ENCODE results near the gene TTC23.
"Not testable (repeated sequence)": the region's sequence is repeated elsewhere in the genome, so short reads cannot be mapped to it uniquely, and the experiment has no call there.

TTC23 gene

DNA sequence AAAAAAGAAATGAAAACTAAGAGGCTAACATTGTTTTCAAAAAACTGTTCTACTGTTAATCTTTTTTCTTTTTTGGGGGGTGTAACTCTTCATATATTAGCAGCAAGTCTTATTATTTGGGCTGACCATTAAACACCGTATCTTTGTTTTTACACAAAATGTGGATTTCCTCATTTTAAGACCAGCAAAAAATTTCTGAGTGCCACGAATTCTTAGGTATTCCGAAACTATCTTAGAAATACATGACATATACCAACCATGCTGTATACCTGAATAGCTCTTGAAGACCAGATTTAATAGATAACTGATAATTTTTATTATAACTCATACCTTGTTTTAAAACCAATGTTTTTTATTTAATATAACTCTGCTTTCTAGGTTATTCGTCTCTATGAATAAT lies 620 bp upstream of the TTC23 start:
- DNase-seq: no peak

DNA sequence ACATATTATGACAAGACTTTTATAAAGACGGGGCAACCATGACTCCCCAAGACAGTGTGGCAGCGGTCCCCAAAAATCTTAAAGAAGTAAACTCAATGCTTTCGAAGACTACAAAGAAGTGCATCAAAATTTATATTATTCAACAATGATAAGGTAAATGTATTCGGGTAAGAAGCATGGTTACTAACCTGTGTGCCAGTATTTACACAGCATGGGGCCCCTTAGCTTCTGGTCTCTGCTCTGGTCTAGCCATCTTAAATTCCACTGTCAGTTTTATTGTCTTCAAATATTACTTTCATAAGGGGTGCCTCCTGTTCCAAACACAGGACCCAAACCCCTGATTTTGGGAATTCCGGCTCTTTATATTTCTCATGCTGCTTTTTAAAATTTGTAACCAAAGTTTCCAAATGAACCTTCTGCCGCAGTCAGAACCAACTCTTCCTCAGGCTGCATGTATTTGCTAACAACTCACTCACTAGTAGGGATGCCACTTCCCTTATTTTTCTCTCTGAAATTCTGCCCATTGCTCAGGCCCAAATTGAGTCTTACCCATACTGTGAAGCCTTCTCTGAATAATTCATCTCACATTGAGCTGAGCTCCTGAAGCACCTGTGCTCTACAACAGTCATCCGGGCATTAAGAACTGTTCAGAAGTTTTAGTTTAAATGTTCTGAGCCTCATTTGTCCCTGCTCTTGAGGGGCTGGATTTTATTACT lies 1.2 kb downstream of the TTC23 start:
- no peak for DNase-seq

DNA sequence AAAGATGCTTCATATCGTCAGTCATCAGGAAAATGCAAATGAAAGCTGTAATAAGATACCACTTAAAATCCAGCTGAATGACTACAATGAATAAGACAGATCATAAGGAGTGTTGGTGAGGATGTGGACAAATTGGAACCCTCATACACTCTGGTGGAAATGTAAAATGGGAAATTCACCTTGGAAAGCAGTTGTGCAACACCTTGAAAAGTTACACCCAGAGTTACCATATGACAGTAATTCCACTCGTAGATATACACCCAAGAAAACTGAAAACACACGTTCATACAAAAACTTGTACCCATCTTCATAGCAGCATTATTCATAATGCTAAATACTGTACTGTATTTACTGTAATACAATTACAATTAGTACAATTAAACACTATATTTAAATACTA lies 2.3 kb downstream of the TTC23 start:
- peak in 1 of 2 experiments; percentile 32 for DNase-seq

DNA sequence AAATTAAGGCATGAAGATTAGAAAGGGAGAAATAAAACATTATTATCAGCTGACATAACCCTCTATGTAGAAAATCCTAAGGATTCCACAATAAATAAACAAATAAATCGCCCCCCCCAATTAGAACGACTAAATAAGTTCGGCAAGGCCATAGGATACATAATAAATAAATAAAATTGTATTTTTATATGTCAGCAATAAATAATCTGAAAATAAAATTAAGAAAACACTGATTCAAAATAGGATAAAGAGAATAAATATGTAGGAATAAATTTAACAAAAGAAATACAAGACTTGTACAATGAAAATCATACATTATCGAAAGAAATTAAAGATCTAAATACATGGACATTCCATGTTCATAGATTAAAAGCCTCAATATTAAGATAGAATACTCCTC lies 5.1 kb downstream of the TTC23 start:
- DNase-seq: no peak

DNA sequence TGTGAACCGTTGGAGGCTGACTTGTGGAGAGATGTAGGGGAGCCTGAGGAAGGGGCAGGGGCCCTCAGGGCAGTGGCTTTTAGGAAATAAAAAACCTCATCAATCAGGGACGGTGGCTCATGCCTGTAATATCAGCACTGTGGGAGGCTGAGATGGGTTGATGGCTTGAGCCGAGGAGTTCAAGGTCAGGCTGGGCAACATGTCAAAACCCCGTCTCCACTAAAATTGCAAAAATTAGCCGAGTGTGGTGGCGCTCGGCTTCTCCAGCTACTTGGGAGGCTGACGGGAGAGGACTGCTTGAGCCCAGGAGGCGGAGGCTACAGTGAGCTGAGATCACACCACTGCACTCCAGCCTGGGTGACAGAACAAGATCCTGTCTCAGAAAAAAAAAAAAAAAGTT lies 7.6 kb downstream of the TTC23 start:
- DNase-seq: no peak

DNA sequence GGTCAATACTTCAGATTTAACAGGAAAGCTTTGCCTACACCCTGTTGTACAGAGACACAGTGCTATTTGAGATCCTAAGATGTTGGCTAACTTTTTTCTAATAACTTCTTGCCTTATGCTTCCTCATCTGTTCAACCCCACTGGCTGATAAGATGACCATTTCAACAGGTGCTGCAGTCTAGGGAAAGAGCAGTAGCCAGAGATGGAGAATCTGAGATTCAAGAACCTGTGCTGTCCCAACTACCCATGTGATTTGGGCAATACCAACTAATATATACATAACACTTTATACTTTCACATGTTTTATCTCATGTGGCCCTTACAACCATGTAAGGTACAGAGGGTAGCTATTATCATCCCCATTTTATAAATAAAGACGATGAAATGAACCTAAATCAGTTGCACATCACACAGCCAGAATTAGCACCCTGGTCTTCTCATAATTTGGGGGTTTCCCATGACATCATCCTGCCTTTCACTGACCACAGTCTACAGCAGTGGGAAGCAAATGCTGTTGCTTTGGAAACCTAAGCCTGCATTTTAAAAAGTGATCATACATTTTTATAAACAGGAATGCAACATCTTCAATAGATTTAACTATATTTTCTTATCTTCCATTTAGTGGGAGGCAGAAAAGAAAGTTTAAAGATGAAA lies 9.7 kb downstream of the TTC23 start:
- no peak for DNase-seq

DNA sequence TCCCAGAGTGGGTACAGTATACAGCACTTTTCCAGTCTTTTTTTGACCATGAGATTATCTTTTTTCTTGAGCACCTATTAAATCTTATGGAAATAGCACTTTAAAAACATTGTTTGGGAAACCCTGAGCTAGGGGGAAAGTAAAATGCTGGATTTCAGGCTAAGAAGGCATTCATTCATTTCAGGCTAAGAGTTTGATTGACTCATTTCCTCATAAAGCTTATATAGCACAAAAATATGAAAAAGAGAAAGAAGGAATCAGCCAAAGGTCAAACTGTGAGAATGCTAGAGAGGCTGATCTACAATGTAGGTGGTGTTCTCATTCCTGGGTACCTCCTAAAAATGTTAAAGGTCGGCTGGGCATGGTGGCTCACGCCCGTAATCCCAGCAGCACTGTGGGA lies 10.5 kb downstream of the TTC23 start:
- no peak for DNase-seq

DNA sequence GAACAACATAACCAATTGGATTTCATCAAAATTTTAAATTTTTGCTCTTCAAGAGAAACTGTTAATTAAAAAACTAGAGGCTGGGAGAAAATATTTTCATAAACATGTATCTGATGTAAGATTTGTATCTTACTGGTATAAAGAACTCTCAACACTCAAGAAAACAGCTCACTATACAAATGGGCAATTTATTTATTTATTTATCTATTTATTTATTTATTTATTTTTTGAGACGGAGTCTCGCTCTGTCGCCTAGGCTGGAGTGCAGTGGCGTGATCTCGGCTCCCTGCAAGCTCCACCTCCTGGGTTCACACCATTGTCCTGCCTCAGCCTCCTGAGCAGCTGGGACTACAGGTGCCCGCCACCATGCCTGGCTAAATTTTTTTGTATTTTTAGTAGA lies 15.2 kb downstream of the TTC23 start:
- not testable (repeated sequence) for DNase-seq

DNA sequence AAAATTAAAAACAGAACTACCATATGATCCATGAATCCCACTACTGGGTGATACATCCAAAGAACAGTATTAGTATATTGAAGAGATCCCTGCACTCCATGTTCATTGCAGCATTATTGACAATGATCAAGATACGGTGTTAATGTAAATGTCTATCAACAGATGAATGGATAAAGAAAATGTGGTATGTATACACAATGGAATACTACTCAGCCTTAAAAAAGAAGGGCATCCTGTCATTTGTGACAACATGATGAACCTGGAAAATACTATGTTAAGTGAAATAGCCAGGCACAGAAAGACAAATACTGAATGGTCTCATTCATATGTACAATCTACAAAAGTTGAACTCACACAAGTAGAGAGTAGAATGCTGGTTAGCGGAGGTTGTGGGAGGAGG lies 16.6 kb downstream of the TTC23 start:
- DNase-seq: no peak

DNA sequence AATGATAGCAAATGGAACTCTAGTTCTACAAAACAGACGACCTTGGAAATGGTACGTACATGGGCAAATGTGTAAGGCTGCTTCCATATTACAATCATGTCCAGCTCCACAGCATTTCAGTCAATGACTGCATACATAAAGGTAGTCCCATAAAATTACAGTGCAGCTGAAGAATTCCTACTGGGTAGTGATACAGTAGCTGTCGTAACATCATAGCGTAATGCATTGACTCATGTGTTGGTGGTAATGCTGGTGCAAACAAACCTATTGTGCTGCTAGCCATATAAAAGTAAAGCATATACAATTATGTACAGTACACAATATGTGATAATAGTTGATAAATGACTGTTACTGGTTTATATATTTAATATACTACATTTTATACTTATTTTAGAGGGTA lies 18.5 kb downstream of the TTC23 start:
- DNase-seq: no peak

DNA sequence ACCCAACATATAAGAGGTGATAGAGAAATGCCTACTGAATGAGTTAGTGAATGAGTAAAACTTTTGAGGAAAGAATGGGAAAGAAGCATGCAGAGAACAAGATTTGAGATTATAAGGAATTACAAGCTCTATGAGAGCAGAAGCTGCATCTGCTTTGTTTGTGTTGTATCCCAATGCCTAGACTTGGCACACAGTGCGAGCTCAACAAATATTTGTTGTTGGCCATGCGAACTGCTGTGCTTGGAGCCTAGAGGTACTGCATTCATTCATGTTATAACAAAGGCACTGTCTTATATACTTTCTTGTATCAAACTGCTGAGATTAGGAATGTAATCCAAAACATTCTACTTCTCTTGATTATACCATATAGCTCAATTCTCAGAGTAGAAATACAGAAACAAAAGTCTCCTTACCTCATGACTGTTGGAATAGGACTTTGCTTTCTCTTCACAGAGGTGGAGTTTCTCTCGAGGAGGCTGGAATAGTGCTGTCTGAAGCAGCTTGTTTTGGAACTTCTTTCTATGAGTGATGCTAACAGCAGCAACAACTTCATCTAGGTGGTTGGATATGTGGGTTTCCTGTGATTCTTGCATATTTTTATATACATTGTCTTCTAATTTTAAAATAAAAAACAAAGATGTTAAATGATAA lies 21.1 kb downstream of the TTC23 start:
- no peak for DNase-seq

DNA sequence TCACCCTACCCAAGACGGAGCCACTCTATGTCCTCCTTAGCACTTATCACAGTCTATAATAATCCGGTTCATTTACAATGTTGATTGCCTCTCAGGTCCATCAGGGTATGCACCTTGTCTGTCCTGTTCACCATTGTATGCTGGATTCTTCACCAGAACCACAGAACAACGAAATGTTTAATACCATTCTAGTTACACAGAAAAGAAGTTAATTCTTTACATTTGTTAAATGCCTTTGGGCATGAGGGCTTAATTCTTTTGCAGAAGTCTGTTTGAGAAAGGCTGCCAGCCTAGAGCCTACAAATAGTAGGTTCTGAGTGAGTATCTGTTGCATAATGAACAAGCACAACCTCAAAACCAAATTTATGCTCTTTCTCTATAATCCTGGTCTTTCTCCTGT lies 22.6 kb downstream of the TTC23 start:
- DNase-seq: no peak

DNA sequence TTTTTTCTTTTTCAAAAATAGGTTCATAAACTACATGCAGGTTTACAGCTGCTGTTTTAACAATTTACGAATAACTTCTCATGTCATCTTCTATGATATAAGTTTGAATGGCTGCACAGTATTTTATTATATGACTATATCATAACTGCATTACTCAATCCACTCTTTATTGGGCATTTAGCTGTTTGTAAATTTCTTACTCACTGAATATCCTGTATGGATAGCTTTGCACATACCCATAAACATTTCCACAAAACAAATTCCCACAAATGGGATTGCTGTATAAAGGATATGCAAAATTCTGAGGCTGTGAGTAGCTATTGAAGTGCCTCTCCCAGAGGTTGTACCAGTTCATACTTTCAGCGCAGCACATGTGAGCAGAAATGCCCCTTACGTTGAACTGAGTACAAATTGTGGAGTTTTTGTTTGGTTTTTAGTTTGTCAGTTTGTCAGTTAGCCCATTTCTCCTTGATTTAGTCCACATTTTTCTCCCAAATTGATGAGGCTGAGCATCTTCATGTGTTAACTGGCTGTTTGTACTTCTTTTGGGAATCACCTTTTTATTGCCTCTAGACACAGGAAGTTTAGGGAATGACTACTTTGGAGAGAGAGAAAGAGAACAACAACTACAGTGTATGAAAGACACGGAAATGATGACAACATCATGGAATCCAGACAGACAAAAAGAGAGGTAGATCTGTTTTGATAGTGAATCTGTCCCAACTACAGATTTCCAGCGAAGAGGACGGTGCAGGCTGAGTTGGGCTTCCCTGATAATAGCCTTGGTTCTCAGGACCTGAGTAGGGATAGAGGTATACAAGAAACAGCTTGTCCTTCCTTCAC lies 24.8 kb downstream of the TTC23 start:
- no peak for DNase-seq

DNA sequence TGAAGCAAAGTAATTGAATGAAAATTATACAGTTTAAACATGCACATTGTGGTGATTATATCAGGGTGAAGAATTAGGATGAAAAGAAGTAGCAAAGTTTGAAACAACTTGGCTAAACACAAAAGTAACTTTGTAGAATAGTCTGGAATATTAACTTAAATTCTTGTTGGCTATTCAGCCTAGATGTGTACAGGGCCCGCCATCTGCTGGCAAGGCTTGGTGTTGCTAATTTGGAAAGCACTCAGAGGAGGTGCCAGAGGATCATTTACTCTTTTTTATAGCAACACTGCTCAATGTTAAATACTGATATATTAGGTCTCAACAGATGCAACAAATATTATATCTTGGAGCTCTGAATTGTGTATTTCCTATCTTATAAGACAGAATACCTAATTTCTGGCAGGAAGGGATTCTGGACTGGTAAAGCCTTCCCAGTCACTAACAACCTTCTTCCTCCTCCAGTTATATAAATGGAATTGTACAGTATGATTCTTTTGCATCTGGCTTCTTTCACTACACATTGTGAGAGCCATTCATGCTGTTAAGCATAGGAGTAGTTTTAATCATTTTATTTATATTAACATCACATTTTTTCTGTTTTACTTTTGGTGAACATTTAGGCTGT lies 36.1 kb downstream of the TTC23 start:
- DNase-seq: peak; percentile 5 to 61

DNA sequence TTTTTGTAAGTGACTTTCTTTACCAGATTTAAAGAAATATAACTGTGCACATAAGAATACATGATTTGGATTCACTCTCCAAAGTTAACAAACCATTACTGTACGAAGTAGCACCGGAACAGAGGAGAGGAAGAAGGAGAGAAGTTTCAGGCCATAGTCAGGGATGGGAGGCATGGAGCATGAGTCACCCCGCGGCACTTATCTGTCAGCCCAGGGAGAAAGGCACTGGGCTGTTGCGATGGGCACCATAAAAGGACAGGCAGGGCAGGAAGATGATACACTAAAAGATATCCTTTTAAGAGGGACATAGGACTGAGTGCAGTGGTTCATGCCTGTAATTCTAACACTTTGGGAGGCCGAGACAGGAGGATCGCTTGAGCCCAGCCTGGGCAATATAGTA lies 37.0 kb downstream of the TTC23 start:
- no peak for DNase-seq

DNA sequence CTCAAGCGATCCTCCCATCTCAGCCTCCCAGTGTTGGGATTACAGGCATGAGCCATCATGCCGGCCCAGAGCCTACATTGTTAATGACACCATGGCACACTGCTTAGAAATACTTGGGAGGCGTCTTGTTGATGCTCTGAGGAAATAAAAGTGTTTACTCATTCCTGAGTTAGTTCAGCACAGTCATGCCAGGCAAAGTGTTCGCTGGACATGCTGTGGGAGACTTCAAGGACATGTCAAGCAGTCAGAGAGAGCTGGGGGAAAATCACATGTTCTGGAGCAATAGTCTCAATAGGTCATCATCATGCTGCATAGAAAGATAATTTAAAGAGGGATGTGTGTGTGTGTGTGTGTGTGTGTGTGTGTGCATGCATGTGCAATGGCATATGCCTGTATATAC lies 37.5 kb downstream of the TTC23 start:
- DNase-seq: no peak

DNA sequence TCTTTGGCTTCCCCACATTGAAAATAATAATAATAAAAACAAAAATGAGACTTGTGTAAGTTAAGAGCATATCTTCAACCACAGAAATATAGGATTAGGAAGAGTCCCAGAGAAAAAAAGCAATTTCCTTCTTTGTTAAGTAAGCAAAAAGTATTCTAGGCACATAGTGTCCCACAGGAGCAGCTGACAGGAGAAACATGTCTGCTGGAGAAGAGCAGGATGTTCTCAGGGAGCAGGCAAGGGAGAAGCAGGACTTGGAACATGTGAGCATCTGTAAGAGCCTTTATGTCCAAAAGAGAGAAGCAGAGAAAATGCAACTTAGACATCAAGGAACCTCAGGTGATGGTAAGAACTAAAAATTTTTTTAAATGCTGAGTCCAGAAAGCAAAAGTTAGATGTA lies 39.0 kb downstream of the TTC23 start:
- DNase-seq: no peak

DNA sequence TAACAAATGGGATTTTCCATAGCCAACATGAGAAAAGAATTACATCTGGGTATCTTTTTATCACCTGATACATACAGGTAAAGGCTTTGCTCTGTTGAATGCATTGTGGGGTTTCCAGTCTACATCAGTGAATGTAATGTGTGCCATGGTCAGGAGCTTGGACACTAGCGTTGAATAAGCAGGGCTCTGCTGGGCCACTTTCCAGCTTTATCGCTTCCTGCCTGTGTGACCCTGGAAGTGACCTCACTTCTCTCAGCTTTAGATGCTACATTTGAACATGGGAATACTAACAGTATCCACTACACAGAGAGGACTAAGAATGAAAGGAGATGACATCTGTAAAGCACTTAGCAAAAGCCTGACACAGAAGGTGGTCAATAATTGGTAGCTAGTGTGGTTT lies 40.1 kb downstream of the TTC23 start:
- no peak for DNase-seq

DNA sequence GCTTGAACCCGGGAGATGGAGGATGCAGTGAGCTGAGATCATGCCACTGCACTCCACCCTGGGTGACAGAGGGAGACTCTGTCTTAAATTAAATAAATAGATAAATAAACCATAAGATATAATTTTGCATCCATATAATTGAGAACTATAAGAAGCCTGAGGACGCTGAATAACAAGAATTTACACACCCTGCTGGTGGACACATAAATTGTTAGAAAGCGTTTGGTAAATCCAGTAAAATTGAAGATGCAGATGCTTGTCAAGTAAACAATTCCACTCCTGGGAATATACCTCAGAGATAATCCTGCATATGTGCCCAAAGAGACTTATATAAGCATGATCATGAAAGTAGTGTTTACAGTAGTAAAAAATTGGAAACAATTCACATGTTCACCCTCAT lies 41.7 kb downstream of the TTC23 start:
- DNase-seq: no peak

DNA sequence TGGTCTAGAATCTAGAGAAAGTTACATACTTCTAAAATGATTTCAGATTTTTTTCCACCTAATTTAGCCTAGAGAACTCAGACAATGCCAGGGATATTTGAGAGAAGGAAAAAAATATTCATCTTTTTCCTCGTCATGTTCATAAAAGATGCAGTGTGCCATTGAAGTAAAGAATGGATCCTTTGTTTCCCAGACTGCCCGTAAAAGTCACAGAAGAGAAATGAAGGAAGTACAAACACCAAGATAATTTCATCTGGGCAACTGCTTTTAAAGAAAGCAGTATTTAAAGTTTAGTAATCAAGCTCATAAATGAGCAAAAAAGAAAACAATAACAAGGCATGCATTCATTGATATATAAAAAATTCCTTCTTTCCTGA lies 47.2 kb downstream of the TTC23 start:
- no peak for DNase-seq

DNA sequence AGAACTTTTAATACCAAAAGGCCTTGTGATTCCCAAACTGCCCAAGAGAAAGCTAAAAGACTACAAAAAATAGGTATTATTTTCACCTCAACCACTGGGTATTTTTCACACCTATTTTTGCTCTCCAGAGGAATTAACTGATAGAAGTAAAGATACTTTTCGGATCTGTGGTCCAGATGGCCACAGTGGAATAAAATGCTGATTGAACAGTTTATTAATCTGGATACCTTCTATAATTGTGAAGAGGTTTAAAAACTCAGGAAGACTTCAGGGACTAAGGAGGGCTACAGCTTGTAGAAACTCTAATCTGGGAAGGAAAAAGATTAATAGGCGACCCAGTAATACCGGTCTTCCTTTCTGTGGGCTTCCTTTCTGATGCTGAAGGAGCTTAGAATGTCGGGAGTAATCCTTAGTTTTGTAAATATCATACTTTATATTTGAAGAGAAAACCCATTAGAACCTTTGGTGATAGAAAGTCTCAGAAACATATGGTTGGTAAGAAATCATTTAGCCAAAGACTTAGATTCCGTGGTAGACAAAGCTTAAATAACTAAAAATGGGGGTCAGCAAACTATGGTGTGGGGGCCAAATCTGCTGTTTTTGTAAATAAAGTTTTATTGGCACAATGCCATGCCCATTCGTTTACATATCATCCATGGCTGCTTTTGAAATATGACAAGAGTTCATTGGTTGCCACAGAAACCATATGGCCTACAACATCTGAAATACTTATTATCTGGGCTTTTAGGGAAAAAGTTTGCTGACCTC lies 47.8 kb downstream of the TTC23 start:
- peak in 1 of 2 experiments; percentile 22 for DNase-seq

DNA sequence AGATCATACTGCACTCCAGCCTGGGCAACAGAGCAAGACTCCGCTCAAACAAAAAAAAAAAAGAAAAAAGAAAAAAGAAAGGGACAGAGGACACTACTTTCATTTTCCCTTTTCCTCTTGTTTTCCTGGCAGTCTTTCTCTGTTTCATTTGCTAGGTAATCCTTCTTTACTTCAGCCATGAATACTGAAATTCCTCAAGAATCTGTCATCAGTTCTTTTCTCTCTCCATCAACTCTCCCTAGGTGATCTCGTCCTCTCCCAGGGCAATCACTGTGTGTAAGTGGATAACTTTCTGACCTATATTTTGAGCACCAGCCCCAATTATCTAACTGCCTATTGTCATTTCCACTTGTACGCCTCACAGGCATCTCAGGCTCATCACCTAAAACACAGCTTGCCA lies 51.5 kb downstream of the TTC23 start:
- no peak for DNase-seq

All from NCI-H524 (cell line).